ENCODE measurements around the gene AURKA.
A peak's percentile ranks its signal among the peaks of the same experiment; 100 is the strongest.

The AURKA gene

GRCh38 chr20:56422076-56422823 lies 30.2 kb upstream of the AURKA start:
- no peak for TF ChIP-seq CTCF (conservative IDR thresholded peaks at IDR 0.05)
- no peak overlapping the region for H3K27ac ChIP-seq

GRCh38 chr20:56420940-56421688 lies 29.1 kb upstream of the AURKA start:
- no peak for TF ChIP-seq CTCF (conservative IDR thresholded peaks at IDR 0.05)
- H3K27ac ChIP-seq, result no peak overlapping the region

GRCh38 chr20:56420028-56420427 lies 28.0 kb upstream of the AURKA start:
- H3K27ac ChIP-seq, result no peak overlapping the region
- TF ChIP-seq CTCF (conservative IDR thresholded peaks at IDR 0.05), result no peak

GRCh38 chr20:56418385-56418861 lies 26.4 kb upstream of the AURKA start:
- peak overlapping the region; percentile 45; the same call in 1 of the 2 replicates for H3K27ac ChIP-seq

GRCh38 chr20:56417911-56418310 lies 25.9 kb upstream of the AURKA start:
- no peak for TF ChIP-seq CTCF (conservative IDR thresholded peaks at IDR 0.05)
- H3K27ac ChIP-seq, result no peak overlapping the region; the same call in 1 of the 2 replicates

More at GRCh38 chr20:56418385-56418861, 26.4 kb upstream of the AURKA start:
- TF ChIP-seq CTCF (conservative IDR thresholded peaks at IDR 0.05), result no peak

- H3K27ac ChIP-seq, result no peak overlapping the region
- no peak for TF ChIP-seq CTCF (conservative IDR thresholded peaks at IDR 0.05)
Observed at GRCh38 chr20:56417402-56417801, 25.4 kb upstream of the AURKA start.
